Stomach (tissue), 9 donors: ENCODE measurements around the gene RPS6KA1. TPM values are rescaled to one million over a fixed set of nuclear protein-coding genes. Genes with fewer than 3 reads are reported as not detected.

ENCODE experiments used
- DNase-seq, 2 donors: peaks; one replicate each; pipeline versions ENCODE4 v3.0.0 to v3.0.0-alpha.2; 2013 to 2019
- H3K27ac ChIP-seq, 5 donors: fragments of 200-600 bp in 4 of 5; sonication (generic) in 4 of 5; one replicate each; pipeline ENCODE4 v1.5.1; 2013 to 2019; ENCODE audit warnings: mild to moderate bottlenecking in 1 of 5, moderate library complexity in 1 of 5
- H3K27me3 ChIP-seq, 3 donors: fragments of 200-600 bp; sonication (generic); one replicate each; pipeline ENCODE4 v1.5.1; 2017 to 2019; ENCODE audit warnings: mixed run types in 1 of 3
- H3K36me3 ChIP-seq, 4 donors: fragments of 200-600 bp; sonication (generic); 1 replicate in 3 of 4; 2 replicates in 1 of 4; pipeline ENCODE4 v1.5.1; 2016 to 2019
- H3K4me1 ChIP-seq, 4 donors: fragments of 200-600 bp; sonication (generic); one replicate each; pipeline ENCODE4 v1.5.1; 2016 to 2019
- H3K4me3 ChIP-seq, 4 donors: fragments of 200-600 bp; sonication (generic) in 3 of 4; one replicate each; pipeline ENCODE4 v1.5.1; 2016 to 2019; ENCODE audit warnings: mild to moderate bottlenecking in 1 of 4
- H3K9me3 ChIP-seq, 4 donors: fragments of 200-600 bp; sonication (generic); one replicate each; pipeline ENCODE4 v1.5.1; 2016 to 2019
- EP300 ChIP-seq: sonication (generic); formaldehyde crosslinking; IDR thresholded peaks from one replicate; pipeline ENCODE4 v1.6.1; 2017; ENCODE audit warnings: antibody characterized with exemption
- POLR2A ChIP-seq, 4 donors: fragments of 450-650 bp; IDR thresholded peaks; one replicate each; pipeline ENCODE4 v1.6.1; 2016; ENCODE audit warnings: antibody characterized with exemption in 4 of 4, control low read depth in 2 of 4, mild to moderate bottlenecking in 1 of 4, moderate library complexity in 1 of 4
- POLR2AphosphoS5 ChIP-seq, 3 donors: sonication (generic); formaldehyde crosslinking; IDR thresholded peaks; one replicate each; pipeline ENCODE4 v1.6.1; 2016; ENCODE audit warnings: antibody characterized with exemption in 3 of 3
- WGBS, 5 donors: extraction: QIAGEN DNeasy Blood & Tissue Kit in 3 of 5; methylation state at CpG; one replicate each; pipeline versions ENCODE4 v1.1.5 to v1.1.7; 2013 to 2018; 5-methylcytosine and 5-hydroxymethylcytosine counted together
- intact Hi-C: fragments of 100-400 bp; cut with DNase I; formaldehyde crosslinking; loops from one replicate; pipeline ENCODE4 v1.15.1; 2023; ENCODE audit warnings: low total_unique reads
- polyA plus RNA-seq, 3 donors: library from polyadenylated mRNA; stranded (reverse); fragments of 200-250 nt; gene quantifications; one replicate each; pipeline ENCODE4 v1.2.3, GENCODE V29; 2013
- total RNA-seq, 5 donors: library from RNA; depleted of rRNA; stranded (reverse); fragments of >200 nt; gene quantifications; one replicate each; pipeline versions ENCODE4 v1.1.0 to v1.2.3, GENCODE V29; 2014 to 2016
- TF ChIP-seq, protein P1 (sequence below), 7 experiments: fragments of 450-650 bp in 4 of 7; fragments of 200-600 bp in 3 of 7; sonication (generic) in 3 of 7; IDR thresholded peaks; one replicate each; pipeline ENCODE4 v1.5.1; 2016 to 2019; ENCODE audit warnings: antibody characterized with exemption in 7 of 7, control low read depth in 2 of 7, mild to moderate bottlenecking in 1 of 7
- donor health status: healthy with polysubstance abuse.
- donor health status: Bipolar disorder and iron deficiency.
- donor health status: healthy.

The RPS6KA1 gene
- total and polyA plus RNA-seq, 8 donors, result 15.2 to 769 (median 34.9) TPM

DNA sequence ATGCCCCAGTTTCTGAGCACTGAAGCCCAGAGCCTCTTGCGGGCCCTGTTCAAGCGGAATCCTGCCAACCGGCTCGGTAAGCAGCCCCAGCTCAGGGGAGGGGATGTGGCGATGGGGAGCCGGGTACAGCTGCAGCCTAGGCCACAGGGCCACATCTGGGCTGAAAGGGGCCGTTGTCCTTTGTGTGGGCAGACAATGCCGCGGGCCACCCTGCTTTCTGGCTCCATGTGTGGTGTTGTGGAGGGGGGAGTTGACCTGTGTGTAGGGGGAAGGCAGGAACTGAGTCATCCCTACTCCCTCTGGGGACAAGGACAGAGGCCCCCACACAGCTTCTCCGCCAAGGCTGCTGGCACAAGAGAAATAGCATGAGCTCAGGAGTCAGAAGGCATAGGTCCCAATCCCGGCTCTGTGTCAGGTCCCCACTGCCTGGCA is 26.0 kb downstream of the RPS6KA1 start:
- Histone ChIP-seq H3K27ac (no peak overlapping the region), H3K27me3 (no peaks in the 10 kb centered on the region), H3K4me3 (no peak overlapping the region), H3K36me3 (peaks cover 61 to 98% (median 94%) of the 10 kb centered on the region in 4 donors), H3K4me1 (peaks cover 0 to 10% (median 0%) of the 10 kb centered on the region in 4 donors), H3K9me3 (no peaks in the 10 kb centered on the region)
- TF ChIP-seq POLR2A (IDR thresholded peaks at IDR 0.05), result no peak
- intact Hi-C loops, result no loop called here
- no peak for DNase-seq
- 78 to 87% (median 82%) methylated on average over 8 to 11 of the region's 11 CpGs for WGBS, 5 donors

DNA sequence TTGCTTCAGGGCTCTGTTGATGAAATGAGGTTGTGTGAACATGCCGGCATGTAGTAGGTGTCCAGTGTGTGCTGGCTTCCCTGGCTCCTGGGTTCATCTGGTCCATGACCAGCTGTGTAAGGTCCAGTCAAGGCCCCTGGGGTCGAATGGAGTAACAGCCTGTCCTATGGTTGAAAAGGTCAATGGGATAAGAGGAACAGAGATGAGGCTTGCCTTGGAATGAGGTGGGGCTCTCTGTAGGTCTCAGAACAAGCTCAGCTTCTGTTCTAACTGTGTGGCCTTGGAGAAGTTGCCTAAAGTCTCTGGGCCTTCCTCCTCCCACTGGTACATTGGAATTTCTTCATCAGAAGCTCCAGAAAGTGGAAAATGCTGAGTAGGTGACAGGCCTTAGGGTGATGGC is 26.6 kb downstream of the RPS6KA1 start:
- 59 to 81% (median 77%) methylated on average over 2 of the region's 2 CpGs for WGBS, 5 donors

DNA sequence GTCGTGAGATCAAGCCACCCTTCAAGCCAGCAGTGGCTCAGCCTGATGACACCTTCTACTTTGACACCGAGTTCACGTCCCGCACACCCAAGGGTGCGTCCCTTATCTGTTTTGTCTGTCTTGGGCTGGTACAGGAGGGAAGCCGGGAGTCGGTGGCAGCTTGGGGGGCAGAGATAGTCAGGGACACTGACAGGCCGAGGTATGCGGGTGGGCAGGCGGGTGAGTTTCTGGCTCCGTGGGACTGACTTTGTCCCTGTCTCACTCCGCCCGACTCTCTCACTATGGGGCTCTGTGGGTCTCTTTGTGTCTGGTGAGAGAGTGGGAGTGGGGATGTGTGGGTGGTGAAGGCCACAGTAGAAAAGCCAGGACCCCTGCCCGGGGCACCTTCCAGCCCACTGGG is 27.4 kb downstream of the RPS6KA1 start:
- H3K27me3 ChIP-seq, result no peaks in the 10 kb centered on the region
- DNase-seq, result no peak
- H3K36me3 ChIP-seq, result peaks cover 59 to 98% (median 94%) of the 10 kb centered on the region in 4 donors
- intact Hi-C loops, result no loop called here
- peaks cover 0 to 10% (median 0%) of the 10 kb centered on the region in 4 donors for H3K4me1 ChIP-seq
- TF ChIP-seq, protein P1, sequence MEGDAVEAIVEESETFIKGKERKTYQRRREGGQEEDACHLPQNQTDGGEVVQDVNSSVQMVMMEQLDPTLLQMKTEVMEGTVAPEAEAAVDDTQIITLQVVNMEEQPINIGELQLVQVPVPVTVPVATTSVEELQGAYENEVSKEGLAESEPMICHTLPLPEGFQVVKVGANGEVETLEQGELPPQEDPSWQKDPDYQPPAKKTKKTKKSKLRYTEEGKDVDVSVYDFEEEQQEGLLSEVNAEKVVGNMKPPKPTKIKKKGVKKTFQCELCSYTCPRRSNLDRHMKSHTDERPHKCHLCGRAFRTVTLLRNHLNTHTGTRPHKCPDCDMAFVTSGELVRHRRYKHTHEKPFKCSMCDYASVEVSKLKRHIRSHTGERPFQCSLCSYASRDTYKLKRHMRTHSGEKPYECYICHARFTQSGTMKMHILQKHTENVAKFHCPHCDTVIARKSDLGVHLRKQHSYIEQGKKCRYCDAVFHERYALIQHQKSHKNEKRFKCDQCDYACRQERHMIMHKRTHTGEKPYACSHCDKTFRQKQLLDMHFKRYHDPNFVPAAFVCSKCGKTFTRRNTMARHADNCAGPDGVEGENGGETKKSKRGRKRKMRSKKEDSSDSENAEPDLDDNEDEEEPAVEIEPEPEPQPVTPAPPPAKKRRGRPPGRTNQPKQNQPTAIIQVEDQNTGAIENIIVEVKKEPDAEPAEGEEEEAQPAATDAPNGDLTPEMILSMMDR (IDR thresholded peaks at IDR 0.05), result no peak
- no peak for TF ChIP-seq EP300
- TF ChIP-seq POLR2AphosphoS5 (IDR thresholded peaks at IDR 0.05), result no peak
- TF ChIP-seq POLR2A (IDR thresholded peaks at IDR 0.05), result no peak
- 92 to 96% (median 94%) methylated on average over 7 to 14 of the region's 14 CpGs for WGBS, 5 donors
- H3K27ac ChIP-seq, result no peak overlapping the region
- no peak overlapping the region for H3K4me3 ChIP-seq
- H3K9me3 ChIP-seq, result no peaks in the 10 kb centered on the region

More for the DNA sequence above, 26.6 kb downstream of the RPS6KA1 start:
- peaks cover 63 to 98% (median 94%) of the 10 kb centered on the region in 4 donors for H3K36me3 ChIP-seq
- intact Hi-C loops, result no loop called here
- H3K27ac ChIP-seq, result no peak overlapping the region
- no peaks in the 10 kb centered on the region for H3K9me3 ChIP-seq
- TF ChIP-seq POLR2AphosphoS5 (IDR thresholded peaks at IDR 0.05) (no peak), EP300 (no peak), POLR2A (IDR thresholded peaks at IDR 0.05) (no peak)
- TF ChIP-seq, protein P1 (IDR thresholded peaks at IDR 0.05), result no peak
- H3K4me1 ChIP-seq, result peaks cover 0 to 10% (median 0%) of the 10 kb centered on the region in 4 donors
- DNase-seq, result no peak
- H3K27me3 ChIP-seq, result no peaks in the 10 kb centered on the region
- no peak overlapping the region for H3K4me3 ChIP-seq

DNA sequence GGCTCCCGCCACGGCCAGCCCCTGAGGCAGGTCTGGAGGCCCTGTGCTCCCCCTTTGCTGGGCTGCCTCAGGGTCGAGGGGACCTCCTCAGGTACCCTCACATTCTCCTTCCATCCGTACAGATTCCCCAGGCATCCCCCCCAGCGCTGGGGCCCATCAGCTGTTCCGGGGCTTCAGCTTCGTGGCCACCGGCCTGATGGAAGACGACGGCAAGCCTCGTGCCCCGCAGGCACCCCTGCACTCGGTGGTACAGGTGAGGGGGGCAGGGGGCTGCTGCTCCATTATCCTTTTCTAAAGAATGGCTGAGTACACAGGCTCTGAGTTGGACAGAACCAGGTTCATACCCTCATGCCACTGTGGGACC is 29.1 kb downstream of the RPS6KA1 start:
- Histone ChIP-seq H3K4me3 (no peak overlapping the region), H3K9me3 (no peaks in the 10 kb centered on the region), H3K36me3 (peaks cover 47 to 98% (median 94%) of the 10 kb centered on the region in 4 donors), H3K27me3 (no peaks in the 10 kb centered on the region), H3K27ac (no peak overlapping the region), H3K4me1 (peaks cover 0 to 10% (median 0%) of the 10 kb centered on the region in 4 donors)
- 88 to 94% (median 92%) methylated on average over 13 of the region's 13 CpGs for WGBS, 5 donors
- no peak for DNase-seq
- TF ChIP-seq POLR2A (IDR thresholded peaks at IDR 0.05), result no peak
- no peak for TF ChIP-seq POLR2AphosphoS5 (IDR thresholded peaks at IDR 0.05)
- TF ChIP-seq EP300, result no peak
- TF ChIP-seq, protein P1 (IDR thresholded peaks at IDR 0.05), result no peak
- intact Hi-C loops, result no loop called here

DNA sequence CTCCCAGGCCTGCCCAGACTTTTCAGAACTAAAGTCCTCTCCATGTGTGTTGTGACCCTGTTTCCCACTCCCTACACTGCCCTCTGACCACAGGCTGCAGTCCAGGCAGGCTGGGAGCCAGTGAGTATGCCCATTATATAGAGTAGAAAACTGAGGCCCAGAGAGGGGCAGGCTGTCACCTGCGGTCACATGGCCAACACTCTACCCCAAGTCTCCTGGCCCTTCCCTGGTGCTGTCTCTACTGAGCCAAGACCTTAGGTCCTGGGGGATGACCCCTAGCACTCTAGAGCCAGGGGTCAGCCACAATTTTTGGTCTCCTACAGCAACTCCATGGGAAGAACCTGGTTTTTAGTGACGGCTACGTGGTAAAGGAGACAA is 30.8 kb downstream of the RPS6KA1 start:
- Histone ChIP-seq H3K27me3 (no peaks in the 10 kb centered on the region), H3K9me3 (no peaks in the 10 kb centered on the region), H3K27ac (no peak overlapping the region), H3K4me1 (peaks cover 0 to 10% (median 0%) of the 10 kb centered on the region in 4 donors), H3K36me3 (peaks cover 36 to 98% (median 84%) of the 10 kb centered on the region in 4 donors), H3K4me3 (no peak overlapping the region)
- intact Hi-C loops, result no loop called here
- TF ChIP-seq, protein P1 (IDR thresholded peaks at IDR 0.05), result no peak
- TF ChIP-seq POLR2A (IDR thresholded peaks at IDR 0.05) (no peak), EP300 (no peak), POLR2AphosphoS5 (IDR thresholded peaks at IDR 0.05) (no peak)
- no peak for DNase-seq
- WGBS, 5 donors, result 95 to 97% (median 96%) methylated on average over 2 to 3 of the region's 3 CpGs
